NT2/D1 (cell line): ENCODE results near the gene OSMR.

Experiments
- YY1 ChIP-seq: IDR thresholded peaks from 2 replicates; pipeline ENCODE4 v1.6.1; 2011; ENCODE audit not compliant: insufficient read length, insufficient read depth
- ZNF274 ChIP-seq: IDR thresholded peaks from 2 replicates; pipeline ENCODE4 v1.6.1; 2011; ENCODE audit warnings: mild to moderate bottlenecking, low read depth, low read length

- TF ChIP-seq ZNF274 (no peak), YY1 (no peak)
These were observed 21.2 kb downstream of the OSMR start for GRCh38 chr5:38867032-38867398.
